Stimulated activated CD8-positive, alpha-beta memory T cell treated with anti-CD3 and anti-CD28 coated beads, Interleukin-4, amount 100 ng/mL, for 24 hours (primary cell): ENCODE data around the gene KIN.
"Not testable (repeated sequence)": the region's sequence is repeated elsewhere in the genome, so short reads cannot be mapped to it uniquely, and the experiment has no call there.

ENCODE experiments used
- DNase-seq: peaks from one replicate; pipeline ENCODE4 v3.0.0-alpha.2; 2020; ENCODE audit warnings: low read depth

KIN gene

DNA sequence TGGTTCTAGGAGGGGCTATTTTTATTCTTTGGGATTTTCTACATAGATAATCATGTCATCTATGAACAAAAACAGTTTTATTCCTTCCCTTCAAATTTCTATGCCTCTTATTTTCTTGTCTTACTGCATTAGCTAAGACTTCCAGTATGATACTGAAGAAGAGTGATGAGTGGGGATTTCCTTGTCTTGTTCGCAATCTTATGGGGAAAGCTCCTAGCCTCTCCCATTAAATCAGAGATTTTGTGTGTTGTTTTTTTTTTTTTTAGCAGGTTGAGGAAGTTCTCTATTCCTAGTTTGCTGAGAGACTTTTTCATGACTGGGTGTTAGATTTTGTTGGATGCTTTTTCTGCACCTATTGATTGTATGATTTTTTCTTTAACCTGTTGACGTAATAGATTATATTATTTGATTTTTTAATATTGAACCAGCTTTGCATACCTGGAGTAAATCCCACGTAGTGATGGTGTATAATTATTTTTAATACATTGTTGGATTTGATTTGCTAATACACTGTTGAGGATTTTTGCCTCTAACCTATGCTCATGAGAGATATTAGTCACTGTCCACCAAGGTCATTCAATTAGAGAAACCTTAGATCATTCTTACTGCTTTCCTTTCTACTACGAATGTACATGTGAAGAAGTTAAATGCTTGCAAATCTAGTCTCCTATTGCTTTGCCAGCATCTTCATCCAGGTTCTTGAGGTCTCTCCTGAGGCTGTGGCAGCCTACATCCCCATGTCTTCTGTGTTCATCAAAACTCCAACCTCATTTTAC, 6.6 kb upstream of the KIN start:
- no peak for DNase-seq

DNA sequence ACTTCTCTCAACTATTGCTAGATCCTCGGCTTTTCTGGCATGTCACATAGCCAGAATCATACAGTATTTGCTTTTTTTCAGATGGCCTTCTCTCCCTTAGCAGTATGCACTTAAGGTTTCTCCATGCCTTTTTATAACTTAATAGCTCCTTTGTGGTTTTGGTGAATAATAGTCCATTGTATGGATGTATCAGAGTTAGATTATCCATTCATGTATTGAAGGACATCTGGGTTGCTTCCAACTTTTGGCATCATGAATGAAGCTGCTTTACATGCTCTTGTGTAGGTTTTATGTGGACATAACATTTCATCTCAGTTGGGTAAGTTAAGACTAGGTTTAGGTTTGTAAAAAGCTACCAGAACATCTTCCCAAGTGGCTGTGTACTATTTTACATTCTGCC, 4.7 kb upstream of the KIN start:
- DNase-seq = no peak

DNA sequence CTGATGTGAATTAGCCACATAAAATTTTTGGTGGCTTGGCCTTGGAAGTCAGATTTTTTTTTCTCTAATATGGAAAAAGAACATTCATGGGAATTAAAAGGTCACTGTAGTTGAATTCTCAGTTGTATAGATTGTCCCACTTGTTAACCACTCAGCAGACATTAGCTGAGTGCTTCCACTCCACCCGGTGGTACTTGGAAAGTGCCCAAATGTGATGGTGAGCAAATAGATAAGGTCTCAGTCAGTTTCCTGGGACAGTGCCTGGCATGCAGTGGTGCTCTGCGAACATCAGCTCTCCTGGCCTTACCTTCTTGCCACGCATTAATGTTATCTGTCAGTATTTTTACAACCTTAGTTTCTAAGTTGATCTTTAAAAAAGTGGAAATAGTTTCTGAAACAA, 1.6 kb upstream of the KIN start:
- DNase-seq = no peak

DNA sequence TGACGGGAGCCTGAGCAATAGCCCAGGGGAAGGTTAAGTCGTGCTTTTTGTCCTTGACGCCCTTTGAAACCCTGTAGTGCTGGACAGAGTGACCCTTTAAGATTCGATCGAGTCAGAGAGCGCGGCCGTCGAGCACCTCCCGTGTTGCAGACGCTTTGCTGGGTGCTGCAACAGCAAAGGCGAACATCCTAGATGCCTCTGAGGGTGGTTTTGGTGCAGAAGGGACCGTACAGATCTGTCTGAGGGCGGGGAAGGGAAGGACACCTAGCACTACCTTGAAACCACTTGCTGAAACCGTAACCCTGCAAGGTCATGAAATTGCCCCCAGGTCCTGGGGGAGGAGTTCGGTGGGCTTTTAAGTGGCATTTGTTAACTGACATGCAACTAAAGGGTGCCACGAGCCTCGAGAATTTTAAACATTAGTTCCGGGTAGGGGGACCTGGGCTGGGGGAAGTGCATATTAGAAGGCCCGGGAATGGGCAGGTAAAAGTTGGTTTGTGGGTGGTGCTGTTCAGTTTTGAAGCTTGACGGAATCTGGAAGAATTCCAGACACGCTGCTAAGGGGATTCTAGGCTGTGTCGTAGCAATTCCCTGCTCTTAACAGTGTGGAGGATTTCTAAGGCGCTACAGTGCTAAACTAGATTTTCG, 970 bp upstream of the KIN start:
- DNase-seq = peak; percentile 1

DNA sequence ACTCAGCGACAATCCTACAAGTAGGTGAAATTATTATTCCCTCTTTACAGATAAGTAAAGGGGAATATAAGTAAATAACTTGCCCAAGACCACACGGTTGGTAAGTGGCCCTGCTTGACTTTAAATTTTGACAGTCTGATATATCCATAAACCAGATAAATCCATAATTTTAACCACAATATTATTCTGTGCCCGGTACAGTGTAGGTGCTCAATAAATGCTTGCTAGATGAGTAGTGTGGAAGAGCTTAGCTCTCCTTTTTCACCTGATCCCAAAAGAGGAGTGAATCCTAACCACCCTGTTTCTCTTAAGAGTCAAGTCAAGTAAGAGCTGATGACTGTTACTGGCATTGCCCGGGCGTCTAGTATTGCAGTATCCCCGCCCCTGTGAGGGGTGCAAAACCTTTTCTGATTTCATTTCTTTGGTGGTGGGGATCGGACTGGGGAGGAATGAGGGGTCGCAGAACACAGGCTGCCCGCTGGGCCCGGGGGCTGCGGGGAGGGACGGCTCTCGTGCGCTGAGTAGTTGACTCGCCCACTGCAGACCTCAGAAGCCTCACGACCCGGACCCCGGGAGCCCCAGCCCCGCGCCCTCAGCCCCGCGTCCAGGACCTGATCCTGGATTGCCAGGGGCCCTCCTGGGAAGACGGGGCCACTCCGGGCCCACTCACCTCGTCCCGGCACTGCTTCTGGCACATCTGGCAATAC, 490 bp downstream of the KIN start:
- no peak for DNase-seq

DNA sequence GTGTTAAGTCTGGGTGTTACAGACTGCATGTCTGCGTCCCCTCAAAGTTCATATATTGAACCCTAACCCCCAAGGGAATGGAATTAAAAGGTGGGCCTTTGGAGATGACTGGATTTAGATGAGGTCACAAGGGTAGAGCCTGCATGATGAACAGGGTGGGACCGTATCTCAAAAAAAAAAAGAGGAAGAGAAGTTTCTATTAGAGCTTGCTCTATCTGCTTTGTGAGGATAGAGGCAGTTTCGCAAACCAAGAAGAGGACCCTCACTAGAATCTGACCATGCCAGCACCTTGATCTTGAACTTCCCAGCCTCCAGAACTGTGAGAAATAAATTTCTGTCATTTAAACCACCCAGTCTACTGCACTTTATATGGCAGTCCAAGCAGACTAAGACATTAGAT, 1.4 kb downstream of the KIN start:
- no peak for DNase-seq

DNA sequence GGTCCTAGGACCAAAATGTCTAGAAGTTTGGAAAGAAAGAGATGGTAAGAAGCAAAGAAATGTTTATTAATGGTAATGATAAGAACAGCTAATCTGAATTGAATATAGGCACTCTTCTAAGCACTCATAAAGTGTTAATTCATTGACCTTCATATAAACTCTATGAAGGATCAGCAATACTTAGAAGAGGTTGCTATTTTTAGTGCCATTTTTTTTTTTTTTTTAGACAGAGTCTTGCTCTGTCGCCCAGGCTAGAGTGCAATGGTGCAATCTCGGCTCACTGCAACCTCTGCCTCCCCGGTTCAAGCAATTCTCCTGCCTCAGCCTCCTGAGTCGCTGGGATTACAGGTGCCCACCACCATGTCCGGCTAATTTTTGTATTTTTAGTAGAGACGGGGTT, 5.6 kb downstream of the KIN start:
- DNase-seq = not testable (repeated sequence)

DNA sequence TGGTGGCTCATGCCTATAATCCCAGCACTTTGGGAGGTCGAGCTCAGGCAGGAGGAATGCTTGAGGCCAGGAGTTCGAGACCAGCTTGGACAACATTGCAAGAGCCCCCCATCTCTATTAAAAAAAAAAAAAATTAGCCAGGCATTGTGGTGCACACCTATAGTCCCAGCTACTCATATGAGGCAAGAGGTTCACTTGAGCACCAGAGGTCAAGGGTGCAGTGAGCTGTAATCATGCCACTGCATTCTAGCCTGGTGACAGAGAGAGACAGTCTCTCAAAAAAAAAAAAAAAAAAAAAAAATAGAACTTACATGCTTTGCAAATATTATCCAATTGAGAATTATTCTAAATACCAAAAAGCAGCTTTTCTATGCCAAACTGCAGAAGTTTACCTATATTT, 11.0 kb downstream of the KIN start:
- no peak for DNase-seq

DNA sequence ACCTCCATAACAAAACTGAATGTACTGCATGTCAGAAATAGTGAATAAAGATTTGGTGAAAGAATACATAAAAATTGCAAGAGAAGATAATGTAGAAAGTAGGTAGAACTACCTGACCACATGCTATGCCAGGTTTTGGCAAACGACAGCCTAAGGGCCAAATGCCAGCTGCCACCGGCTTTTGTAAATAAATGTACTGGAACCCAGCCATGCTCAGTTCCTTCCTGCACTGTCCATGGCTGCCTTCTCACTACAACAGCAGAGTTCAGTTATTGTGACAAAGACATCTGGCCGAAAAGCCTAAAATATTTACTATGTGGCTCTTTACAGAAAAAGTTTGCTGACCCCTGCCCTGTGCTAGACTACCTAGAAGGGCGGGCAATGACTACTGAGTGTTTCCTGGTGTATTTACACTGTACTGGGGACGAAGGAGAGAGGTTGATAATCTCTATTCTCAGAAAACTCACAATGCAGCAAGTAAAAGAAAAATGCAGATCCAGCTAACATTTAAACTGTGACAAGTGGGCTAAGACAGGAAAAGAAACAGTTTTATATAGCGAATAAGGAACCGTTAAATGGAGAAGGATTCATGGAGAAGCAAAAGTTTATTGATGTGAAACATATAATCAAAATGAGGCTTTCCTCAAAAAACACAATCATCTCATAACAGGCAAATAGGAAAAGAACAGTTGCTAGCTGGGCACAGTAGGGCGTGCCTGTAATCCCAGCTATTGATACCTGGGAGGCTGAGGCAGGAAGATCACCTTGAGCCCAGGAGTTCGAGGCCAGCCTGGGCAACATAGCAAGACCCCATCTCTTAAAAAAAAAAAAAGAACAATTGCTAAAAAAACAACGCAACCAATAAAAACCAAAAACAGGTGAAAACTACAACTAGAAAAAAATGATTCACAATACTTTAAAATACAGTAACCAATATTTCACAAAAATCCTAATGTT, 13.7 kb downstream of the KIN start:
- DNase-seq = no peak

DNA sequence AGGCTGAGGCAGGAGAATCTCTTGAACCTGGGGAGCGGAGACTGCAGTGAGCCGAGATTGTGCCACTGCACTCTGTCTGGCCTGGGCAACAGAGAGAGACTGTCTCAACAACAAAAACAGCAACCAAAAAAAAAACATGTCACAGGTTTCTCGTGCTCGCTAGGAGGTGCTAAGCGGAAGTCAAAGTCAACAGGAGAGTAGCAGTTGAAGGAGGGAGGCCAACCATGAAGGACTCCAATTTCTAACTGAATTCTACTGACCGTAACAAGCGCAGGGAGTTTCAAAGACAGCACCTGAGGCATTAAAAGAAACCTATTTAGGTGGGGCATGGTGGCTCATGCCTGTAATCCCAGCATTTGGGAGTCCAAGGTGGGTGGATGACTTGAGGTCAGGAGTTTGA, 19.4 kb downstream of the KIN start:
- no peak for DNase-seq

DNA sequence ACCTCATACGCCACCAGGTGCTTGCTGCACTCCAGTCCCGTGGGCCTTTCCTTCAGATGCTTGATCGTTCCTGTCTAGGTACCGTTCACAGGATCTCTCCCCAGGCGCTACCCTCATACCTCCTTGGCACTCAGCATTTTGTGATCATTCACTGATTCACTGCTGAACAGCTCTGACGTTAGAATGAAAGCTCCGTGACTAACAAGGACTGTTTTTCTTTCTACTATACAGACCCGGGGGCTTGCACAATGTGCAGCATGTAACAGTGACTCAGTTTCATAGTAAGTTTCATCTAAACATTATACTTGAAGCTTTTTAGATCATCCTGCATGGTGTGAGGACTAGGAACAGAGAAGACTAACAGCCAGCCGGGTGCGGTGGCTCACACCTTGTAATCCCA, 20.6 kb downstream of the KIN start:
- DNase-seq = no peak

DNA sequence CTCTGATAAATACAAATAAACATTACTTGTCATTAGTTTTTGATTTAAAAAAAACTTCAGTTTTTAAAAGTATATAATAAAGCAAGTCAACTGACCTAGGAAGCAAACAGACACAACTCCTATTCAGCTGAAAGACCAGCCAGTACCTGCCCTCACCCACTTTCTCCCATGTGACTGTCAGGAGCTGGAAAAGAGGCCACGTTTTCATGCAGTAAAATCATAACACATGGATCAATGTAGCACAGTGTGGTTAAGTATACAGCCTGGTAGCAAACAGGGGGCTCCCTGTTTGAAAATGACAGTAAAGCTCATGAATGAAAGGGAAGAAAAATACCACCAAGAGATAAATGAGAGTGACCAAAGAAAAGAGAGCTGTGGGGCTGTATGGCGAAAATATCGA, 21.6 kb downstream of the KIN start:
- DNase-seq = no peak

DNA sequence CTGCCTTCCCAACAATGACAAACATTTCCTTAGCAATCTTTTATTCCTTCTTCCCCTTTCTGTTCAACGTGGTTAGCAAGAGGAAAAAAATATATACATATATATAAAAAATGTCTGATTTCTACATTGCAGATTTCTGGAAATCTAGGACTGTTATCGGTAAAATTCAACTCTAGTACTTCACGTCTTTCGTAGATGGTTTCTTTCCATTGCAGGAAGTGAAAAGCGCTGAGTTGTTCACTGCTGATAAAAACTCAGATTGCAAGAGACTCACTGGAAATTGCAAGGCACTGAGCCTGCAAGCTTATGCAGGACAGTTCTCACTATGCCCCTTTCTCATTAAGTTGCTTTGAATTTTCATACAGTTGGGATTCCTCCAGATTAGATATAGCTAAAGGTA, 23.9 kb downstream of the KIN start:
- no peak for DNase-seq

DNA sequence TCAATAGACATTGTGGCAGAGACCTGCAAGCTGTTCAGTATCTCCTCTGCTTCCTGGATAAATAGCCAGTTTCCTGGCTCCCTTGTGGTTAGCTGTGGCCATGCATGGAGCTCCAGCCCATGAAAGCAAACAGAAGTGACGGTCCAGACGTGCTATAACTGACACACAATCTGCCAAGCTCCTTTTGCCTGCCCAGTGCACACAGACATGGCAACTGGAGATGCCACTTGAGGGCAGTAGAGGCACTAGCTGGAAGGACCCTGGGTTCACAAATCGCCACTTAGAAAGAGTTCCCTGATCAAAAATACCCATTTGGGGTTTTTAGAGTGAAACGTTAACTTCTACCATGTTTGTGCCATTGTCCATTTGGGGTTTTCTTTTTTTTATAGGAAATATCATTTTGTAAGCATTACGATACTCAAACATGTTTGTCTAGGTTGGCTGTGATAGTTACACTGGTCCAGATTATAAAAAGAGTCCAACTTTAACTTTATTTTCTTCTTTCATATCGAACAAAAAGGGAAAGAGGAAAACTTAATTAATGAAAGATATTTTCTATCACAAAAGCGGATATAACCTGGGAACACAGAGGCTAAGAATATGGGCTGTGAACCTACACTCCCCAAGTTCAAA, 31.3 kb downstream of the KIN start:
- DNase-seq = no peak

DNA sequence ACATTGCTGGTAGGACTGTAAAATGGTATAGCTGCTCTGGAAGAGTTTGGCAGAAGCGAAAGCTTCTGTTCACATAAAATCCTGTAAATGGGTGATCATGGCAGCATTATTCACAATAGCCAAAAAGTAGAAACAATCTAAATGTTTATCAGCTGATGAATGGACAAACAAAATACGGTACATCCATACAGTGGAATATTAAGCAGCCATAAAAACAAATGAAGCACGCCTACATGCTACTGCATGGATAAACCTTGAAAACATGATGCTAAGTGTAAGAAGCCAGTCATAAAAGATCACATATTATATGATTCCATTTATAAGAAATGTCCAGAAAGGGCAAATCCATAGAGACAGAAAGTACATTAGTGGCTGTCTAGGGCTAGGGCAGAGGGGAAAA, 32.7 kb downstream of the KIN start:
- DNase-seq = no peak

DNA sequence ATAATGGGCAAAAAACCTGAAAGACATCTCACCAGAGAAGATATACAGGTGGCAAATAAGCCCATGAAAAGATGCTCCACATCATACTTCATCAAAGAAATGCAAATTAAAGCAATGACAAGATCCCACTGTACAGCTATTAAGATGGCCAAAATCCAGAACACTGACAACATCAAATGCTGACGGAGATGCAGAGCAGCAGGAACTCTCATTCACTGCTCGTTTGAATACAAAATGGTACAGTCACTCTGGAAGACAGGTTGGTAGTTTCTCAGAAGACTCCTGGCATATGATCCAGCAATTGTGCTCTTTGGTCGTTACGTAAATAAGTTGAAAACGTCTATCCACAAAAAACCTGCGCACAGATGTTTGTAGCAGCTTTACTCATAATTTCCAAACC, 35.5 kb downstream of the KIN start:
- no peak for DNase-seq

DNA sequence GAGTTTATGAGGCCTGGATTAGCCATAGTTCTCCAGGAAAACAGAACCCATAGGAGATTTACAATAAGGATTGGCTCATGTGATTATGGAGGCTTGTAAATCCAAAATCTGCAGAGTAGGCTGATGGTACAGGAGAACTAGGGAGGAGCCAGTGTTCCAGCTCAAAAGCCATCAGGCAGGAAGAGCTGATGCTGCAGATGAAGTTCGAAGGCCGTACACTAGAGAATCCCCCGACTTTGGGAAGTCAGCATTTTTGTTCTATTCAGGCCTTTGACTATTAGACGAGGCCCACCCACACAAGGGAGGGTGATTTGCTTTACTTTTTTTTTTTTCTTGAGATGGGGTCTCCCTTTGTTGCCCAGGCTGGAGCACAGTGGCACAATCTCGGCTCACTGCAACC, 37.6 kb downstream of the KIN start:
- DNase-seq = no peak

DNA sequence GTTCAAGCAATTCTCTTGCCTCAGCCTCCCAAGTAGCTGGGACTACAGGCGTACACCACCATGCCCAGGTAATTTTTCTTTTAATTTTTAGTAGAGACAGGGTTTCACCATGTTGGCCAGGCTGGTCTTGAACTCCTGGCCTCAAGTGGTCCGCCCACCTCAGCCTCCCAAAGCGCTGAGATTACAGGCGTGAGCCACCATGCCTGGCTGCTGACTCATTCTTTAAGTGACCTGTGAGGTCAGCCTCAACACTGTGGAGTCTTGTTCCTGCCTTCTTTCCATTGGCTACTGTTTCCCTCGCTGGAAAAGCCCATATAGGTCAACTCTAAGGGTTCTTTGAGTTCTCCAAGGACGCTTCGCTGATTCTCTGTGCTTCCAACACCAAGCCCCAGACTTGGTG, 39.2 kb downstream of the KIN start:
- DNase-seq = not testable (repeated sequence)

DNA sequence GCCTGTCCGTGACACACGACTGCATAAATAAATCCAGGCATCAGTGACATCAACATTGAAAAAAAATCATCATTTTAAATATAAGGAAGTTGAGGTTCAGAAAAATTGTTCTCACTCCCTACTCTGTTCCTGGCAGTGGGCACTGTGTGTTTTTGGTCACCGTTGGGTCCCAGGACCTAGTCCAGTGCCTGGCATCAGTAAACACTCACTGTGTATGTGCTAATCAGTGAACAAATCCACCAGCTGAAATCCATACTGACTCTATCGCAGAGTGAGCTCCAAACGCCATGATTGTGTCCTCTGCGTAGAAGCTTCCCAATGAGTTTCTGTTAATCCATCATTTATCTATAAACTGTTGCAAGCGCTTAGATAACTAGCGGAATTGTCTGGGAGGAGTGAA, 43.5 kb downstream of the KIN start:
- DNase-seq = no peak

DNA sequence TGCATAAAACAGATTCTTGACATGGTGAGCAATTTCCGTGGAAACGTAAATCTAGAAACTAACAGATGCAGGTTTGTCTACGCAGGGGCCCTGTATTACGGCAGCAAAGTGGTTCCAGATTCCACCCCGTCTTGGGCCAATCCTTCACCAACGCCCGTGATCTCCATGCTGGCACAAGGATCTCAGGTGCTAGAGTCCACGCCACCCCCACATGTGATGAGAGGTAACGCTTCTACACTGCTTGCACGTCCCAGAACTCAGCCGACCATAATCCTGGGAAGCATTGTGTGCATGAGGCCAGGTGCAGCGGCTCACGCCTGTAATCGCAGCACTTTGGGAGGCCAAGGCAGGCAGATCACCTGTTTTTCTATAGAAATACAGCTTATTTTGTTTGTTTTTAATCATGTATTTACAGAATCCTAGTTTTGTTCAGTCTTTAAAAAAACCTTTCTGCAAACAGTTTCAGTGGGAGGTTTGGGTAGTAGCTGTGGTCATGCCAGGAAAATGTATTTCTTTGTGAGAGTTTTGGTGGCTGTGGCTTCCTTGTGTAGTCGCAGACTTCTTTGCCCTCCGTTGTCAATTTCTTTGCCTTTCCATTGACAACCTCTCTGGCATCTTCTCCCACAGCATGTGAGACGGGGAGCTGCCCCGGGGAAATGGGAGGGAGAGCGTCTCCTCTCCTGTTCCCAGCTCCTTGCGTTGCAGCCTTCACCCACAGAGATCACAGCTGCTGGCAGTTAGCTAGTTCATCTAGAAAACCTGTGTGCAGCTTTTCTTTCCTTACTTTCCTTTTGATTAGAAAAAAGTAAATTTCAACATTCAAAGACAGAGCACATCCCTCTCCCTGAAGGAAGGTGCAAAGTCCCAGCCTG, 49.0 kb downstream of the KIN start:
- no peak for DNase-seq

DNA sequence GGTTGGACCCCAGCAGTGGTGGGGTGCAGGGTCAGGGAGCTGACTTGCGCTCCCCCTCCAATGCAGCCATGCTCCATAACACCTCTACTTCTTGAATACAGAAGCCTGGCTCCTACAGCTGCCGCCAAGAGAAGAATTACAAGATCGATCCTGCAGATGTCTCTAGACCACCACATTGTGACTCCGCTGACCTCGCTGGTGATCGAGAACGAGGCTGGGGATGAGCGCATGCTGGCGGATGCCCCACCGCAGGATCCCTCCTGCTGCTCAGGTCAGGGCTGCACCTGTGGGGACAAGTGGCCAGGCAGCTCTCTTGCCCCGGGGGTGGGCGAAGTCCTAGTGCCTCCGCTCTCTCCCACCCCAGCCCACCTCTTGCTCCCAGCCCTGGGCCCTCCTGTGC, 53.0 kb downstream of the KIN start:
- no peak for DNase-seq
